ENCODE measurements around the gene MGAT4B. TPM values are rescaled to one million over a fixed set of nuclear protein-coding genes. Genes with fewer than 3 reads are reported as not detected.

MGAT4B gene
- total RNA-seq, 1 experiment from 2014 or later = 148 TPM

GRCh38 chr5:179788193-179788854 lies 18.3 kb downstream of the MGAT4B start:
- DNase-seq (ENCODE audit: low read depth, low spot score) (no peak), ATAC-seq (no peak)
- ChIA-PET POLR2A (no interaction called here), CTCF (no interaction called here), RAD21 (ENCODE audit: low non-redundant PET in 1 of 2, low total read pairs in 2 of 2, uncharacterized antibody in 2 of 2, unreplicated experiment in 2 of 2) (no interaction called here)
- no peaks in the 10 kb centered on the region; the same call in 1 of the 2 replicates for H4K20me1 ChIP-seq (ENCODE audit: insufficient read depth)
- TF ChIP-seq RAD21 (IDR thresholded peaks at IDR 0.05; ENCODE audit: low read depth) (no peak), CEBPB (IDR thresholded peaks at IDR 0.05; ENCODE audit: low read depth) (no peak), ZFX (IDR thresholded peaks at IDR 0.05) (no peak), EZH2 (IDR thresholded peaks at IDR 0.05) (no peak), EZH2phosphoT487 (IDR thresholded peaks at IDR 0.05; ENCODE audit: borderline replicate concordance) (no peak), ATF3 (IDR thresholded peaks at IDR 0.05) (no peak), REST (IDR thresholded peaks at IDR 0.05; ENCODE audit: low read depth) (no peak), EGR1 (IDR thresholded peaks at IDR 0.05; ENCODE audit: low read depth) (no peak), POLR2A (IDR thresholded peaks at IDR 0.05; ENCODE audit: borderline replicate concordance, extremely low read depth, insufficient read depth, insufficient read length) (no peak), SP1 (IDR thresholded peaks at IDR 0.05; ENCODE audit: low read depth) (no peak), ZNF274 (IDR thresholded peaks at IDR 0.05; ENCODE audit: low read depth, low read length) (no peak), ELF1 (IDR thresholded peaks at IDR 0.05; ENCODE audit: borderline replicate concordance, low read depth) (no peak), CBX3 (IDR thresholded peaks at IDR 0.05; ENCODE audit: low read depth) (no peak), CTCF (IDR thresholded peaks at IDR 0.05 in 2 of 3, conservative IDR thresholded peaks at IDR 0.05 in 1 of 3; ENCODE audit: borderline replicate concordance in 1 of 3, insufficient read depth in 1 of 3, low read depth in 2 of 3, low read length in 2 of 3) (no peak), YY1 (IDR thresholded peaks at IDR 0.05; ENCODE audit: extremely low read depth, insufficient replicate concordance, low read depth, low read length) (no peak)
- H2AFZ ChIP-seq (ENCODE audit: low read depth, low read length, poor library complexity, severe bottlenecking) = no peak overlapping the region
- no peak overlapping the region for H3K9ac ChIP-seq (ENCODE audit: low read length)
- H3K4me2 ChIP-seq (ENCODE audit: low read length) = no peak overlapping the region
- H3K27me3 ChIP-seq (ENCODE audit: insufficient read depth, low read length) = no peaks in the 10 kb centered on the region
- intact Hi-C loops (cut with micrococcal nuclease) = no loop called here
- no TSS peak for BruUV-seq (replicated peaks)
- no peaks in the 10 kb centered on the region for H3K4me1 ChIP-seq (ENCODE audit: control insufficient read depth in 1 of 2, insufficient read depth in 2 of 2, low read length in 2 of 2)
- no peaks in the 10 kb centered on the region for H3K9me2 ChIP-seq (ENCODE audit: insufficient read depth)
- no peaks in the 10 kb centered on the region for H3K79me2 ChIP-seq (ENCODE audit: insufficient read depth, low read length)
- H3K27ac ChIP-seq (ENCODE audit: low read depth, low read length) = no peak overlapping the region
- no peak overlapping the region for H3K4me3 ChIP-seq (replicated peaks in 1 of 2; ENCODE audit: low read depth in 1 of 2, low read length in 2 of 2)
- H3K36me3 ChIP-seq (ENCODE audit: control insufficient read depth in 1 of 2, insufficient read depth in 2 of 2, low read length in 2 of 2) = no peaks in the 10 kb centered on the region
- no peaks in the 10 kb centered on the region for H3K9me3 ChIP-seq (ENCODE audit: control insufficient read depth in 1 of 2, insufficient read depth in 1 of 2, low read depth in 1 of 2, low read length in 2 of 2)

Data from HCT116 (cell line).